ENCODE results near the gene ATP6V0A4.

The ATP6V0A4 gene

GRCh38 chr7:138656952-138657351 is 141.0 kb downstream of the ATP6V0A4 start:
- no peak for DNase-seq
